WTC11 (cell line): ENCODE data around the gene AGBL4. TPM values are rescaled to one million over a fixed set of nuclear protein-coding genes. Genes with fewer than 3 reads are reported as not detected.

Experiments
- ATAC-seq: fragments of 200-7000 bp; cut with Tn5 transposase; 2 replicates; pipeline ENCODE4 v1.10.0; 2021; ENCODE audit warnings: mild to moderate bottlenecking, moderate library complexity
- CTCF ChIA-PET: fragments of 300-600 bp; sonication (Branson Sonifier 250); formaldehyde crosslinking; loops from one replicate; lab custom pipeline; 2021; ENCODE audit warnings: antibody characterized with exemption; lab: Charles Lee
- POLR2A ChIA-PET: fragments of 350-600 bp; sonication (Branson Sonifier 250); formaldehyde crosslinking; loops from one replicate; lab custom pipeline; 2021; ENCODE audit warnings: antibody characterized with exemption; lab: Charles Lee
- DNase-seq: peaks from one replicate; pipeline ENCODE4 v3.0.0; 2021; ENCODE audit warnings: low spot score
- H3K27ac Mint-ChIP-seq: 2 replicates; pipeline ENCODE4 v1.8.0; 2021; ENCODE audit warnings: mixed read lengths
- H3K27me3 Mint-ChIP-seq: 2 replicates; pipeline ENCODE4 v1.8.0; 2021; ENCODE audit warnings: low read depth, mild to moderate bottlenecking, moderate library complexity, mixed read lengths
- H3K36me3 Mint-ChIP-seq: 2 replicates; pipeline ENCODE4 v1.8.0; 2021; ENCODE audit warnings: mixed read lengths
- H3K4me1 Mint-ChIP-seq: 2 replicates; pipeline ENCODE4 v1.8.0; 2022; ENCODE audit warnings: mixed read lengths
- H3K4me3 Mint-ChIP-seq: 2 replicates; pipeline ENCODE4 v1.8.0; 2021; ENCODE audit warnings: mild to moderate bottlenecking, moderate library complexity, mixed read lengths
- H3K9me3 Mint-ChIP-seq: 2 replicates; pipeline ENCODE4 v1.8.0; 2021; ENCODE audit warnings: mixed read lengths
- E2F1 ChIP-seq: sonication (generic); formaldehyde crosslinking; IDR thresholded peaks from 2 replicates; pipeline ENCODE4 v1.8.0; 2022; ENCODE audit warnings: mild to moderate bottlenecking, missing genetic modification reagents
- E2F4 ChIP-seq: sonication (generic); formaldehyde crosslinking; IDR thresholded peaks from 2 replicates; pipeline ENCODE4 v1.8.1; 2022; ENCODE audit warnings: low read depth, mild to moderate bottlenecking, moderate library complexity, missing genetic modification reagents, borderline replicate concordance
- ETV6 ChIP-seq: sonication (generic); formaldehyde crosslinking; IDR thresholded peaks from 2 replicates; pipeline ENCODE4 v1.8.1; 2022; ENCODE audit warnings: mild to moderate bottlenecking, missing genetic modification reagents
- FOXJ3 ChIP-seq: sonication (generic); formaldehyde crosslinking; IDR thresholded peaks from 2 replicates; pipeline ENCODE4 v1.9.0; 2021; ENCODE audit warnings: missing genetic modification reagents, mild to moderate bottlenecking, borderline replicate concordance
- FOXK1 ChIP-seq: sonication (generic); formaldehyde crosslinking; IDR thresholded peaks from 2 replicates; pipeline ENCODE4 v1.8.0; 2022; ENCODE audit warnings: mild to moderate bottlenecking, moderate library complexity, missing genetic modification reagents
- GRHL2 ChIP-seq: fragments of 250-450 bp; sonication (Bioruptor Pico); IDR thresholded peaks from 2 replicates; pipeline ENCODE4 v1.8.0; 2022; ENCODE audit warnings: mild to moderate bottlenecking, moderate library complexity; ENCODE audit not compliant: insufficient replicate concordance, severe bottlenecking
- GTF2I ChIP-seq: fragments of 250-450 bp; sonication (Bioruptor Pico); conservative IDR thresholded peaks from 2 replicates; pipeline ENCODE4 v1.4.0; 2021; ENCODE audit warnings: mild to moderate bottlenecking
- HMGXB4 ChIP-seq: sonication (generic); formaldehyde crosslinking; IDR thresholded peaks from 2 replicates; pipeline ENCODE4 v1.8.1; 2023; ENCODE audit warnings: mild to moderate bottlenecking, moderate library complexity, missing genetic modification reagents
- IRF2 ChIP-seq: sonication (generic); formaldehyde crosslinking; IDR thresholded peaks from 2 replicates; pipeline ENCODE4 v1.8.0; 2022; ENCODE audit warnings: low read depth, missing genetic modification reagents, borderline replicate concordance
- KAT7 ChIP-seq: sonication (generic); formaldehyde crosslinking; IDR thresholded peaks from 2 replicates; pipeline ENCODE4 v1.8.1; 2023; ENCODE audit warnings: missing genetic modification reagents, mild to moderate bottlenecking, borderline replicate concordance
- MLX ChIP-seq: sonication (generic); formaldehyde crosslinking; IDR thresholded peaks from 2 replicates; pipeline ENCODE4 v1.8.1; 2023; ENCODE audit warnings: mild to moderate bottlenecking, missing genetic modification reagents, moderate library complexity
- NFATC4 ChIP-seq: fragments of 250-450 bp; sonication (Bioruptor Pico); IDR thresholded peaks from 2 replicates; pipeline ENCODE4 v1.9.0; 2021; ENCODE audit warnings: mild to moderate bottlenecking
- NR1H2 ChIP-seq: sonication (generic); formaldehyde crosslinking; IDR thresholded peaks from 2 replicates; pipeline ENCODE4 v1.9.0; 2021; ENCODE audit warnings: mild to moderate bottlenecking, moderate library complexity, missing genetic modification reagents
- PRRX2 ChIP-seq: fragments of 250-450 bp; sonication (Bioruptor Pico); IDR thresholded peaks from 2 replicates; pipeline ENCODE4 v1.8.0; 2021; ENCODE audit warnings: mild to moderate bottlenecking
- SMAD3 ChIP-seq: sonication (generic); formaldehyde crosslinking; IDR thresholded peaks from 2 replicates; pipeline ENCODE4 v1.8.0; 2022; ENCODE audit warnings: missing genetic modification reagents, mild to moderate bottlenecking, borderline replicate concordance
- TCF7 ChIP-seq: sonication (generic); formaldehyde crosslinking; IDR thresholded peaks from 2 replicates; pipeline ENCODE4 v1.8.0; 2022; ENCODE audit warnings: mild to moderate bottlenecking, low read depth, missing genetic modification reagents, moderate library complexity
- ZBTB21 ChIP-seq: sonication (generic); formaldehyde crosslinking; IDR thresholded peaks from 2 replicates; pipeline ENCODE4 v1.8.1; 2023; ENCODE audit warnings: mild to moderate bottlenecking, missing genetic modification reagents, borderline replicate concordance
- ZBTB43 ChIP-seq: sonication (generic); formaldehyde crosslinking; IDR thresholded peaks from 2 replicates; pipeline ENCODE4 v1.8.1; 2023; ENCODE audit warnings: mild to moderate bottlenecking, missing genetic modification reagents
- ZNF396 ChIP-seq: fragments of 250-450 bp; sonication (Bioruptor Pico); IDR thresholded peaks from 2 replicates; pipeline ENCODE4 v1.8.0; 2021; ENCODE audit warnings: mild to moderate bottlenecking, moderate library complexity, borderline replicate concordance
- ZNF425 ChIP-seq: fragments of 250-450 bp; sonication (Bioruptor Pico); conservative IDR thresholded peaks from 2 replicates; pipeline ENCODE4 v1.9.0; 2021; ENCODE audit warnings: mild to moderate bottlenecking
- ZNF532 ChIP-seq: fragments of 250-450 bp; sonication (Bioruptor Pico); IDR thresholded peaks from 2 replicates; pipeline ENCODE4 v1.9.0; 2021; ENCODE audit warnings: mild to moderate bottlenecking, borderline replicate concordance
- total RNA-seq: library from RNA; stranded (reverse); gene quantifications from 3 replicates; pipeline ENCODE4 v1.2.3, GENCODE V29; 2021

Gene AGBL4
- total RNA-seq, 1 experiment from 2014 or later = 0.87 TPM

GRCh38 chr1:48617252-48617651, 1406.5 kb downstream of the AGBL4 start (continued):
- no peak for TF ChIP-seq E2F4 (CRISPR knock-in tag)
- TF ChIP-seq ZNF425 = no peak

- Mint-ChIP-seq H3K27me3 (no peaks in the 10 kb centered on the region), H3K4me3 (no peak overlapping the region), H3K9me3 (no peaks in the 10 kb centered on the region), H3K36me3 (no peaks in the 10 kb centered on the region), H3K4me1 (peaks cover 26% of the 10 kb centered on the region), H3K27ac (no peak overlapping the region)
- ATAC-seq = no peak
- ChIA-PET POLR2A (no interaction called here), CTCF (interaction anchor here (0.6 to 0.9 kb wide), 2 partner anchors 37 to 44 kb away, joined by 3 to 4 read pairs; no protein-coding TSS in a partner anchor)
- TF ChIP-seq TCF7 (CRISPR knock-in tag) (no peak), GRHL2 (CRISPR knock-in tag) (no peak), NR1H2 (CRISPR knock-in tag) (no peak), KAT7 (CRISPR knock-in tag) (no peak), SMAD3 (no peak), HMGXB4 (CRISPR knock-in tag) (no peak), FOXJ3 (CRISPR knock-in tag) (no peak), PRRX2 (CRISPR knock-in tag) (no peak), E2F1 (CRISPR knock-in tag) (no peak), NFATC4 (CRISPR knock-in tag) (no peak), MLX (CRISPR knock-in tag) (no peak), ZNF532 (CRISPR knock-in tag) (no peak), IRF2 (CRISPR knock-in tag) (no peak), ZNF396 (CRISPR knock-in tag) (no peak), ETV6 (CRISPR knock-in tag) (no peak), ZBTB43 (CRISPR knock-in tag) (no peak), ZBTB21 (no peak), GTF2I (no peak), FOXK1 (CRISPR knock-in tag) (no peak)
- DNase-seq = no peak
These were observed 1407.0 kb downstream of the AGBL4 start for GRCh38 chr1:48616710-48617109.
